Neural cell (in vitro differentiated cells): Measurements from ENCODE around the gene LIN54. TPM values are rescaled to one million over a fixed set of nuclear protein-coding genes. Genes with fewer than 3 reads are reported as not detected.

Experiments used
- H2AFZ ChIP-seq: fragments of 200-600, 300-800 bp; sonication (generic), shearing (Covaris generic); 2 replicates; pipeline ENCODE4 v1.6.0; 2014; ENCODE audit warnings: low read depth, mild to moderate bottlenecking, antibody characterized with exemption, low read length, moderate library complexity
- H3F3A ChIP-seq: fragments of 200-600 bp; shearing (Covaris generic); 2 replicates; pipeline ENCODE4 v1.6.1; 2016; ENCODE audit warnings: mild to moderate bottlenecking, moderate library complexity, mixed read lengths, antibody characterized with exemption, low read length; ENCODE audit not compliant: insufficient read depth, poor library complexity, severe bottlenecking
- H3K27ac ChIP-seq: fragments of 200-600, 300-800 bp; sonication (generic), shearing (Covaris generic); 2 replicates; pipeline ENCODE4 v1.5.1; 2014; ENCODE audit warnings: mild to moderate bottlenecking, low read length, moderate library complexity
- H3K27me3 ChIP-seq: fragments of 300-800, 200-600 bp; sonication (generic), shearing (Covaris generic); 2 replicates; pipeline ENCODE4 v1.6.0; 2014; ENCODE audit warnings: mild to moderate bottlenecking, low read depth, low read length, moderate library complexity; ENCODE audit not compliant: insufficient read depth
- H3K36me3 ChIP-seq: fragments of 300-800, 200-600 bp; sonication (generic), shearing (Covaris generic); 2 replicates; pipeline ENCODE4 v1.5.1; 2014; ENCODE audit warnings: mild to moderate bottlenecking, antibody characterized with exemption, low read length, moderate library complexity; ENCODE audit not compliant: insufficient read depth
- H3K4me2 ChIP-seq: fragments of 300-800, 200-600 bp; sonication (generic), shearing (Covaris generic); 2 replicates; pipeline ENCODE4 v1.6.0; 2014; ENCODE audit warnings: mild to moderate bottlenecking, low read length
- H3K4me3 ChIP-seq: fragments of 300-800, 200-600 bp; sonication (generic), shearing (Covaris generic); 2 replicates; pipeline ENCODE4 v1.5.1; 2014; ENCODE audit warnings: mild to moderate bottlenecking, low read length, moderate library complexity
- H3K79me2 ChIP-seq: fragments of 200-600 bp; shearing (Covaris generic); replicated peaks from 2 replicates; pipeline ENCODE4 v1.6.0; 2014; ENCODE audit warnings: mild to moderate bottlenecking, low read length, moderate library complexity; ENCODE audit not compliant: insufficient read depth
- H3K9ac ChIP-seq: fragments of 300-800, 200-600 bp; sonication (generic), shearing (Covaris generic); 2 replicates; pipeline ENCODE4 v1.6.1; 2016; ENCODE audit warnings: mild to moderate bottlenecking, low read length, mixed read lengths
- H3K9me2 ChIP-seq: fragments of 200-600 bp; shearing (Covaris generic); 2 replicates; pipeline ENCODE4 v1.6.1; 2016; ENCODE audit warnings: mild to moderate bottlenecking, low read length, mixed read lengths; ENCODE audit not compliant: insufficient read depth
- H3K9me3 ChIP-seq: fragments of 200-600, 300-800 bp; sonication (generic), shearing (Covaris generic); 2 replicates; pipeline ENCODE4 v1.6.1; 2016; ENCODE audit warnings: mild to moderate bottlenecking, mixed run types, low read length, moderate library complexity, mixed read lengths
- H4K20me1 ChIP-seq: fragments of 200-600 bp; shearing (Covaris generic); 2 replicates; pipeline ENCODE4 v1.6.1; 2016; ENCODE audit warnings: mild to moderate bottlenecking, mixed run types; ENCODE audit not compliant: insufficient read depth
- EP300 ChIP-seq: fragments of 450-650 bp; conservative IDR thresholded peaks from 2 replicates; pipeline ENCODE4 v1.6.1; 2014; ENCODE audit warnings: antibody characterized with exemption, mild to moderate bottlenecking, moderate library complexity; ENCODE audit not compliant: poor library complexity, severe bottlenecking
- EZH2 ChIP-seq: fragments of 200-600, 300-800 bp; shearing (Covaris generic), sonication (generic); IDR thresholded peaks from 2 replicates; pipeline ENCODE4 v1.6.1; 2014; ENCODE audit warnings: antibody characterized with exemption, low read length, borderline replicate concordance, mild to moderate bottlenecking; ENCODE audit not compliant: insufficient read depth, poor library complexity, severe bottlenecking
- MXI1 ChIP-seq: fragments of 450-650 bp; conservative IDR thresholded peaks from 2 replicates; pipeline ENCODE4 v1.6.1; 2014; ENCODE audit warnings: antibody characterized with exemption, mild to moderate bottlenecking; ENCODE audit not compliant: poor library complexity, severe bottlenecking
- POLR2AphosphoS5 ChIP-seq: IDR thresholded peaks from 2 replicates; pipeline ENCODE4 v1.6.1; 2012
- RAD21 ChIP-seq: fragments of 450-650 bp; conservative IDR thresholded peaks from 2 replicates; pipeline ENCODE4 v1.6.1; 2014; ENCODE audit warnings: antibody characterized with exemption, mild to moderate bottlenecking, moderate library complexity
- SMC3 ChIP-seq: fragments of 450-650 bp; conservative IDR thresholded peaks from 2 replicates; pipeline ENCODE4 v1.6.1; 2014; ENCODE audit warnings: antibody characterized with exemption, mild to moderate bottlenecking, moderate library complexity; ENCODE audit not compliant: poor library complexity
- TAF1 ChIP-seq: IDR thresholded peaks from 2 replicates; pipeline ENCODE4 v1.6.1; 2012; ENCODE audit warnings: low read depth
- polyA plus RNA-seq: library from polyadenylated mRNA; depleted of rRNA; stranded (reverse); fragments of >200 nt; gene quantifications from 2 replicates; pipeline ENCODE4 v1.2.3, GENCODE V29; 2014
- TF ChIP-seq, protein P1 (sequence below): fragments of 450-650 bp; IDR thresholded peaks from 2 replicates; pipeline ENCODE4 v1.5.1; 2014; ENCODE audit warnings: antibody characterized with exemption, mild to moderate bottlenecking, moderate library complexity; ENCODE audit not compliant: poor library complexity, severe bottlenecking
- TF ChIP-seq, protein P2 (sequence below): IDR thresholded peaks from 2 replicates; pipeline ENCODE4 v1.6.1; 2012; ENCODE audit warnings: borderline replicate concordance

Gene LIN54
- polyA plus RNA-seq, 1 donor from 2014 or later: 7.3 TPM

DNA sequence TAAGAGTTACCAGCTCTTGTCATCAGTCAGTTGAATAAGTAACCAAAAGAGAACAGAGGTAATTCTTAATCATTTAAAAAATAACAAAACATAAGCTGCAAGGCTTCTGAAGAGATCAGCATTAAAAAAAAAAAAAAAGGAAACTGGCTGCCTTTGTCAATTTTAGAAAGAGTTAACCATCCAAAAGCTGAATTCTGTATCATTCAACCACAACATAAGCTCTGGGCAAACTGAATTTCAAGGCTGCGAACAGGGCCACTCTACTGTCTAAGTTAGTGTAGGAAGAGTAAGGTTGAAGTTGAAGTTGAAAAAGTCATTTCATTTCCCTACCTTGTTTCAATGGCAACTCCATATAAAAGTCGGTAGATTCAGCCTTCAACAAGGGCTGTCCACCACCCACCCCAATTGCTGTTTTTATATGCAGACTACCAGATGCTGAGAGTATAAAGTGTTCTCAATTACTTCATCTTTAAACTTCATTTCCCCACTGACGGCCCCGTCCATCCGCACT, 1.1 kb upstream of the LIN54 start:
- no peak overlapping the region for H3K27ac ChIP-seq
- TF ChIP-seq MXI1 (no peak), SMC3 (no peak), EP300 (no peak), TAF1 (no peak)
- TF ChIP-seq, protein P1, sequence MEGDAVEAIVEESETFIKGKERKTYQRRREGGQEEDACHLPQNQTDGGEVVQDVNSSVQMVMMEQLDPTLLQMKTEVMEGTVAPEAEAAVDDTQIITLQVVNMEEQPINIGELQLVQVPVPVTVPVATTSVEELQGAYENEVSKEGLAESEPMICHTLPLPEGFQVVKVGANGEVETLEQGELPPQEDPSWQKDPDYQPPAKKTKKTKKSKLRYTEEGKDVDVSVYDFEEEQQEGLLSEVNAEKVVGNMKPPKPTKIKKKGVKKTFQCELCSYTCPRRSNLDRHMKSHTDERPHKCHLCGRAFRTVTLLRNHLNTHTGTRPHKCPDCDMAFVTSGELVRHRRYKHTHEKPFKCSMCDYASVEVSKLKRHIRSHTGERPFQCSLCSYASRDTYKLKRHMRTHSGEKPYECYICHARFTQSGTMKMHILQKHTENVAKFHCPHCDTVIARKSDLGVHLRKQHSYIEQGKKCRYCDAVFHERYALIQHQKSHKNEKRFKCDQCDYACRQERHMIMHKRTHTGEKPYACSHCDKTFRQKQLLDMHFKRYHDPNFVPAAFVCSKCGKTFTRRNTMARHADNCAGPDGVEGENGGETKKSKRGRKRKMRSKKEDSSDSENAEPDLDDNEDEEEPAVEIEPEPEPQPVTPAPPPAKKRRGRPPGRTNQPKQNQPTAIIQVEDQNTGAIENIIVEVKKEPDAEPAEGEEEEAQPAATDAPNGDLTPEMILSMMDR: no peak

DNA sequence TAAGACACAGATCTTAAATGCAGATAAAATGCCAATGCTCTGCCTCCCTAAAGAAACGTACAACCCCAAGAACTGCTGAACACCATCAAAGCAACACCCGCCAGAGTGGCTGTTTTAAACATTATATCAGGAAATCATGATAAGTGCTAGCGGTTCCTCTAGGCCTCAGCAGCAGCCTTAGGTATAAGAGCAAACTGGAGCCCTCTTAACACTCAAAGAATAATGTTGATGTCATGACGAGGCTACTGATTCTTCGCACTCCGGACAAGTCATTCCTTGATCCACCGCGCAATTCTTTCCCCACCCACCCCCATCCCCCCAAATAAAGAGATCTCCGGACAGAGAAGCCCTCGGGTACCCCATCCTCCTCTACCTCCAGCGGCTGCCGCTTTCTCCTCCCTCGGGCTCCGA, 507 bp downstream of the LIN54 start:
- TF ChIP-seq TAF1 (no peak), MXI1 (no peak)
- TF ChIP-seq, protein P1: no peak
- H3K36me3 ChIP-seq: no peaks in the 10 kb centered on the region
- peak overlapping the region; percentile 45 for H3K27ac ChIP-seq
- H3K9me3 ChIP-seq: no peaks in the 10 kb centered on the region
- peak overlapping the region; percentile 79 for H3K9ac ChIP-seq
- H3K9me2 ChIP-seq: no peaks in the 10 kb centered on the region
- H3F3A ChIP-seq: peaks cover 14% of the 10 kb centered on the region
- peak overlapping the region; percentile 91 for H3K4me3 ChIP-seq
- no peaks in the 10 kb centered on the region for H3K27me3 ChIP-seq
- peak overlapping the region; percentile 92 for H3K4me2 ChIP-seq
- peaks cover 39% of the 10 kb centered on the region for H3K79me2 ChIP-seq
- peak overlapping the region; percentile 72 for H2AFZ ChIP-seq
- H4K20me1 ChIP-seq: no peaks in the 10 kb centered on the region

More for the DNA sequence above, 1.1 kb upstream of the LIN54 start:
- Histone ChIP-seq H3K4me3 (peak overlapping the region; percentile 91), H3K27me3 (no peaks in the 10 kb centered on the region), H3K36me3 (no peaks in the 10 kb centered on the region), H2AFZ (no peak overlapping the region), H4K20me1 (no peaks in the 10 kb centered on the region), H3K9me2 (no peaks in the 10 kb centered on the region), H3K4me2 (peak overlapping the region; percentile 85), H3F3A (peaks cover 14% of the 10 kb centered on the region), H3K79me2 (peaks cover 25% of the 10 kb centered on the region), H3K9ac (peak overlapping the region; percentile 58), H3K9me3 (no peaks in the 10 kb centered on the region)

DNA sequence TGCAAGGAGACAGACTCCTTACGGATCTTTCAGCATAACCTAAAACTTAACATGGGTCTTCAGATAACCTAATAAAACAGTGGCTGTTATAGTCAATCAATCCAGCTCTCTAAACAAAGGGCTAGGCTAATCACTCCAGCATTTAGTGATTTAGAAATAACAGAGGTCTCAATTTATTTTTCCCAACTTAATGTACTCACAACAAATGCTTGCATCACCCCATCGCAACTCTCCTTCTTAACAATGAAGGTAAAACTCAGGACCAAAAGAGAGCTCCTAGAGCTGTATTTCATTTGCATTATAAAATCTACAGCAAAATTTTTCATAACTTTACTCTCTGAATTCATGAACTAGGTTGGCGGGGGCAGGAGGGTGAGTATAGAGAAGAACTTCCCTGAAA, 1.1 kb downstream of the LIN54 start:
- Histone ChIP-seq H3K27me3 (no peaks in the 10 kb centered on the region), H3F3A (peaks cover 14% of the 10 kb centered on the region), H4K20me1 (no peaks in the 10 kb centered on the region), H3K9me2 (no peaks in the 10 kb centered on the region), H3K4me2 (peak overlapping the region; percentile 92), H2AFZ (peak overlapping the region; percentile 72), H3K9ac (peak overlapping the region; percentile 79), H3K36me3 (no peaks in the 10 kb centered on the region), H3K4me3 (peak overlapping the region; percentile 91), H3K27ac (no peak overlapping the region), H3K9me3 (no peaks in the 10 kb centered on the region), H3K79me2 (peaks cover 42% of the 10 kb centered on the region)
- TF ChIP-seq EP300 (no peak), TAF1 (no peak), MXI1 (no peak), SMC3 (no peak), RAD21 (no peak), EZH2 (no peak), POLR2AphosphoS5 (no peak)
- TF ChIP-seq, protein P1: no peak
- TF ChIP-seq, protein P2, sequence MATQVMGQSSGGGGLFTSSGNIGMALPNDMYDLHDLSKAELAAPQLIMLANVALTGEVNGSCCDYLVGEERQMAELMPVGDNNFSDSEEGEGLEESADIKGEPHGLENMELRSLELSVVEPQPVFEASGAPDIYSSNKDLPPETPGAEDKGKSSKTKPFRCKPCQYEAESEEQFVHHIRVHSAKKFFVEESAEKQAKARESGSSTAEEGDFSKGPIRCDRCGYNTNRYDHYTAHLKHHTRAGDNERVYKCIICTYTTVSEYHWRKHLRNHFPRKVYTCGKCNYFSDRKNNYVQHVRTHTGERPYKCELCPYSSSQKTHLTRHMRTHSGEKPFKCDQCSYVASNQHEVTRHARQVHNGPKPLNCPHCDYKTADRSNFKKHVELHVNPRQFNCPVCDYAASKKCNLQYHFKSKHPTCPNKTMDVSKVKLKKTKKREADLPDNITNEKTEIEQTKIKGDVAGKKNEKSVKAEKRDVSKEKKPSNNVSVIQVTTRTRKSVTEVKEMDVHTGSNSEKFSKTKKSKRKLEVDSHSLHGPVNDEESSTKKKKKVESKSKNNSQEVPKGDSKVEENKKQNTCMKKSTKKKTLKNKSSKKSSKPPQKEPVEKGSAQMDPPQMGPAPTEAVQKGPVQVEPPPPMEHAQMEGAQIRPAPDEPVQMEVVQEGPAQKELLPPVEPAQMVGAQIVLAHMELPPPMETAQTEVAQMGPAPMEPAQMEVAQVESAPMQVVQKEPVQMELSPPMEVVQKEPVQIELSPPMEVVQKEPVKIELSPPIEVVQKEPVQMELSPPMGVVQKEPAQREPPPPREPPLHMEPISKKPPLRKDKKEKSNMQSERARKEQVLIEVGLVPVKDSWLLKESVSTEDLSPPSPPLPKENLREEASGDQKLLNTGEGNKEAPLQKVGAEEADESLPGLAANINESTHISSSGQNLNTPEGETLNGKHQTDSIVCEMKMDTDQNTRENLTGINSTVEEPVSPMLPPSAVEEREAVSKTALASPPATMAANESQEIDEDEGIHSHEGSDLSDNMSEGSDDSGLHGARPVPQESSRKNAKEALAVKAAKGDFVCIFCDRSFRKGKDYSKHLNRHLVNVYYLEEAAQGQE: no peak
